NK-92 treated with Interleukin-12 subunit alpha and Interleukin-12 subunit beta, amount 100 ng/mL, for 24 hours (cell line): ENCODE measurements around the gene PACSIN2.
"Not testable (repeated sequence)": the region's sequence is repeated elsewhere in the genome, so short reads cannot be mapped to it uniquely, and the experiment has no call there.

ENCODE experiments used
- DNase-seq: peaks from one replicate; lab custom pipeline; 2025; lab: John Stamatoyannopoulos, UW

The PACSIN2 gene

DNA sequence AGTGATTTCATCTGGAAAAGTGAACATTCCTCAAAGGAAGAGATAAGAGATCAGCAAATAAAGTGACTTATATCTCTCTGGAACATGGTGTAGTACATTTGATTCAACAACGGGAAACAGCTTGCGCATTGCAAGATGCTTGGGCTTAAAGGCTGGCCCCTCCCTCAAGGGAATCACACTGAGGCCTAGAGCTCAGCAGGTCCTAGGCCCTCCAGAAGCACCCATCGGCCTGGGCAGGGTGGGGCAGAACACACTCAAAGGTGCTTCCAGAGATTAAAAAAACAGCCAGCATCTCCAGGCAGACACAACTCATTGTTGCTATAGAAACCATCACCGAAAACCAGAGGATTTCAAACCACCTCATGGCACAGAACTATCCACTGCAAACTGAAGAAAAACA lies 88.8 kb downstream of the PACSIN2 start:
- DNase-seq = no peak

- DNase-seq = peak; percentile 39
These were observed 89.4 kb downstream of the PACSIN2 start for GRCh38 chr22:42925598-42925997.

GRCh38 chr22:42925031-42925430 lies 89.9 kb downstream of the PACSIN2 start:
- not testable (repeated sequence) for DNase-seq

DNA sequence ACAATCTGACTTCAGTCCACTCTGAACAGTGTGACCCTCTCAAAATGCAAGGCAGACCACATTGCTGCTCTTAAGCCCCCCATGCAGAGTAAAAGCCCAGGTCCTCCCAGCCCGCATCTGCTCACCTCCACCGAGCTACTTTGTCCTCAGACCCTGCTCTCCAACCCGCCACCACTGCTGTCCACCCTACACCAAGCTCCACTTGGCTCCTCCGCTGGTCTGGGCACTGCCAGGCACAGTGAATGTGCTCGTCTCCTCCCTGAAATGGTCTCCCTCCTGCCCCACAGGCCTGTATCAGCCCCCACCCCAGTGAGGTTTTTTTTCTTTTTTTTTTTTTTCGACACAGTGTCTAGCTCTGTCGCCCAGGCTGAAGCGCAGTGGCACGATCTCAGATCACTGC lies 90.5 kb downstream of the PACSIN2 start:
- no peak for DNase-seq

GRCh38 chr22:42922374-42923191 lies 92.4 kb downstream of the PACSIN2 start:
- no peak for DNase-seq

GRCh38 chr22:42920101-42920820 lies 94.7 kb downstream of the PACSIN2 start:
- no peak for DNase-seq

DNA sequence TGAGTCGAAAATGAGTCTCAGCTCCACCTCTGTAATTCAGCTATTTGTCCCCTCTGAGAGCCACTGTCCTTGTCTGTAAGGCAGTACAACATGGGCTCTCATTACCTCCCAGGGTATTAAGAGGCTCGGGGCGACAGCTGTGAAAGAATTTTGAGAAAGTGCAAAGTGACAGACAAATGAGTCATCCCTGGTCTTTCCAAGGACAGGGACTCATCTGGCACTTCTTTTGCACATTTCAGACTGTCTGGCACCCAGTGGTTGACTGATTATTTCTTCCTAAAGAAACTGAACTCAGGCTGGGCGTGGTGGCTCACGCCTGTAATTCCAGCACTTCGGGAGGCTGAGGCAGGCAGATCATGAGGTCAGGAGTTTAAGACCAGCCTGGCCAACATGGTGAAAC lies 95.8 kb downstream of the PACSIN2 start:
- peak; percentile 14 for DNase-seq

GRCh38 chr22:42918500-42918899 lies 96.4 kb downstream of the PACSIN2 start:
- no peak for DNase-seq

- not testable (repeated sequence) for DNase-seq
These were observed 97.6 kb downstream of the PACSIN2 start for GRCh38 chr22:42917358-42917757.

- DNase-seq = no peak
These were observed 98.8 kb downstream of the PACSIN2 start for GRCh38 chr22:42915980-42916765.

DNA sequence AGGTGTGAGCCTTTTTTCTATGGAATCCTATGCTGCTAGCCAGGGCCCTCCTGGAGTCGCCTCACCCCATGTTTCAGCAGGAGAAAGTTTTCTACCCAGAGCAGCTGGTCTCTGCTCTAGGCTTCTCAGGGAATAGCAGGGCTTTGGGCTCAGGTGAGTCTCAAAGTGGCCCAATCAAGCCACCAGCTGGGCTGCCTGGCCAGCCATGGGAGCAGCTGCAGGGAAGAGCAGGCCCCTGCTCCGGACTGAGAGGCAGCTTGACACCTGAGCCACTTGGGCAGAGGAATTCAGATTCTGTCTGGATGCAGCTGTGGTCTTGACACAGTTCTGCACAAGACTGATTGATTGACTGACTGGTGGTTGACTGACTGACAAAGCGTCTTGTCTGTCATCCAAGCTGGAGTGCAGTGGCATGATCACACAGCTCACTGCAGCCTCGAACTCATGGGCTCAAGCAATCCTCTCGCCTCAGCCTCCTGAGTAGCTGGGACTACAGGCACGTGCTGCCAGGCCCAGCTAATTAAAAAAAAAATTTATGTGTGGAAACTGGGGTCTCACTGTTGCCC lies 100.4 kb downstream of the PACSIN2 start:
- DNase-seq = no peak

GRCh38 chr22:42913874-42914510 lies 101.0 kb downstream of the PACSIN2 start:
- no peak for DNase-seq

GRCh38 chr22:42912059-42912458 lies 102.9 kb downstream of the PACSIN2 start:
- no peak for DNase-seq

GRCh38 chr22:42910221-42910942 lies 104.6 kb downstream of the PACSIN2 start:
- DNase-seq = no peak

GRCh38 chr22:42909363-42910058 lies 105.4 kb downstream of the PACSIN2 start:
- DNase-seq = no peak

GRCh38 chr22:42908374-42908746 lies 106.6 kb downstream of the PACSIN2 start:
- DNase-seq = no peak

DNA sequence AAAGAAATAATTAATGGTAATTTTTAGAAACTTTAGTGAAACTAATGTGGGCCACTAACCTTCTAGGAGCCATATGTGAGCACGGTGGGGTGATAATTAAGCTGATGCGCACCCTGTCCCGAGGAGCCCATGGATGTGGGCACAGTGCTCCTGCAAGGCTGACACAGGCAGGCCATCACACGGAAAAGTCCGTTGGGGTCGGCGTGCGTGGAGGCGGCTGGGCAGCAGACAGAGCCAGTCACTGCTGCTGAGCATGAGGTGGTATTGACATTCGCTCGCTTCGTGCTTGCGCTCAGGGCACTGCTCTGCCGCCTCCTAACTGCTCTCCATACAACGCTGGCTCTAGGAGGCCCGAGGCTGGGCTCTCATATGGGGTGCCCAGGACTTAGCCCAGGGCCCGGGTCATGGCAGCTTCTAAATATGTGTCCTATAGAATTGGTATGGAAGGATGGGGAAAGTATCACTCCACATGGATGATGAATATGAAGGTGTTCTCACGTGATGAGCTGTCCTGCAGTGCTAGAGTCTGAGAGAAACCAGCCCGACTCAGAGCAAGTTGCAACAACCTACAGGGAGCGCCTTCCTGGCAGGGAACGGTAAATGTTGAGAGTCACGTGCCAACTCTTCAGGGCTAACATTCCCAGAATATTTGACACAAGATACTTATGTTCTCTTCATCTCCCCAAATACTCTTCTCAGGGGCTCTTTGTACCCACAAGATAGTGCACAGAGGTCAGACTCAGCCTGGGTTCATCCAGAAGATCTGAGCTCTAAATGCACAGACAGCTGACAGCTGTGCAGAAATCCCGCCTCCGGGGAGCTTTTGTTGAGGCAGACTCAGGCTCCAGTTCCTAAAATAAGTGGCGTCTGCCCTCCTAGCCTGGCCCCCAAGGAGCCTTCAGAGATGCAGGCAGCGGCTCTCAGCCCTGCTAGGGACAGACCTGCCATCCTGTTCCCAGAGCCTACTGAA lies 107.3 kb downstream of the PACSIN2 start:
- no peak for DNase-seq

DNA sequence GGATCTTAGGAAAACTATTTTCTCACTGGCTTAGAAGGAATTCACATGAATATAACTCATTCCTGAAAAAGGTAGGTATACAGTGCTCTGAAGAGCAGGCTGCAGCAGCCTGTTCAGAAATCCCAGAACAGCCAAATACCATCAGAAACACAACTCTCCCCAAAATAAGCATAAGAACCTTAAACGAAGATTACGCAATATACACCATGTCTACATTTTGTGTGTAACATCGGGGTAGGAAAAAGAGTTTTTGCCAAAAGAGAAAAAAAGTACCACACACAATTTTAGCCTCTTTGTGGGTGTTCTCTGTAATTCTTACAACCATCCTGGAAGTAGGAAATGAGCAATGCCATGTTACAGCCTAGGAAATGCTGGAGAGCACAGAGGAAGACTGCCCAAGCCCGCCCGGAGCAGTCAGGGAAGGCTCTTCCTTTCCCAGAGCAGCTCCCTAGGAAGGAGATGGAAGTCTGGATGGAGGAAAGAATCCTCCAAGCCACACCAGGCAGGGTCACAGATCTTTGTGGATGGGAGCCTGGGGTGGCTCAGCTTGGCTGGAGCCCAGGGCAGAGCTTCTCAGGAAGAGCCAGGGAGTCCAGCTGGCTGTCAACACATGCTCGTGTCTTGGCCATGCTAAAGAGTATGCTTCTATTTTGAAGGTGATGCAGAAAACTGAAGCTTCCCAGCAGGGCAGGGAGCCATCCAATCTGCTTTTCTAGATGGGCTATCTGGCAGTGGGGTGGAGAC lies 108.2 kb downstream of the PACSIN2 start:
- DNase-seq = no peak
